ENCODE results near the gene ROGDI.
A peak's percentile ranks its signal among the peaks of the same experiment; 100 is the strongest.

ROGDI gene

DNA sequence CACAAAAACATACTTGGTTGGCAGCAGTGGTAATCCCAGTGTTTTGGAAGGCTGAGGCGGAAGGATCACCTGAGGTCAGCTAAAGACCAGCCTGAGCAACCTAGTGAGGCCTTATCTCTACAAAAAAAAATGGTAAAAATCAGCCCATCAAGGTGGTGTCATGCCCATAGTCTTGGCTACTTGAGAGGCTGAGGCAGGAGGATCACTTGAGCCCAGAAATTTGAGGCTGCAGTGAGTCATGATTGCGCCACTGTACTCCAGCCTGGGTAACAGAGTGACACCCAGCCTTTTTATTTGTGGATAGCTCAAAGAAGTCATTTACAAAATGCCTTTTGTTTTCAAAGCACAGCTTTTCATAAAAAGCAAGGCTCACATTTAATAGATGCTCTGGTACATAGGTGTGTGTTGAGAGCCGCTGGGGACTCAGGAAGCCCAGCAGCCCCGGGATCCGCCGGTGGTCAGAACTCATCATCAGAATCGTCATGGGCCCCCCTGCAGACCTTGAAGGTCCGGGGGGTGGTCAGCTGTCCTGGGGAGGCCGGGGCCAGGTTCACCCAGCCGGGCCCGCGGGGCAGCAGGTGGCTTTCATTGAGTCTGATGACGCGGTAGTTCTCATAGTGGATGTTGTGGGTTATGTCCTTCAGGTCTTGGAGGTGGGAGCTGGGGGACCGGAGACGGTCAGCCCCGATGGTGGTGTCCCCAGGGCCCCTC, 24.9 kb downstream of the ROGDI start:
- TF ChIP-seq GATA1 (IDR thresholded peaks at IDR 0.05; ENCODE audit: low read depth, low read length) (no peak), POLR2A (IDR thresholded peaks at IDR 0.05; ENCODE audit: low read length) (no peak)
- no peak for DNase-seq

DNA sequence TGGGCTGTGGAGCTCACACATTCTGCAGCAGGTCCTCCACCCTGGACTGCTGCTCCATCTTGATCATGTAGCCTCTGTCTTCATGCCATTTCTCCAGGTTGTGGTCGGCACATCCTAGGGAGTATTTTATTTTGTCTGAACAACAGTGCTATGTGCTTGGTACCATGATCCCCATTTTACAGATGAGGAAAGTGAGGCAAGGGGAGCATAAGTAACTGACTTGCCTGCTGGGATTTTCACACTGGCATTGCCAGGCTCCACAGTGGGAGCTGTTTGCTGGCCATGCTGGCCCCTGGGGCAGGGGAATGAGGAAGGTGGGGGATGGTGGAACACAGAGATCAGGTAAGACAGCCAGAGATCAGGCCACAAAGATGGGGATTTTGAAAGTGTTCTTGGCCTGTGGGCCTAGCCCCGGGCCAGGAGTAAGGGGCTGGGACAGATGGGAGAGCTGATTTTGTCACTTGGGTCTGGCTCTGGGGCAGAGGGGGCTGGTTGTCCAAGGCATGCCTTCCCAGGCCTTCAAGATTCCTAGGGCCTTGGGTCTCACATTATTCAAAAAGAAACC, 26.2 kb downstream of the ROGDI start:
- no peak for DNase-seq
- TF ChIP-seq GATA1 (IDR thresholded peaks at IDR 0.05; ENCODE audit: low read depth, low read length) (no peak), POLR2A (IDR thresholded peaks at IDR 0.05; ENCODE audit: low read length) (no peak)

DNA sequence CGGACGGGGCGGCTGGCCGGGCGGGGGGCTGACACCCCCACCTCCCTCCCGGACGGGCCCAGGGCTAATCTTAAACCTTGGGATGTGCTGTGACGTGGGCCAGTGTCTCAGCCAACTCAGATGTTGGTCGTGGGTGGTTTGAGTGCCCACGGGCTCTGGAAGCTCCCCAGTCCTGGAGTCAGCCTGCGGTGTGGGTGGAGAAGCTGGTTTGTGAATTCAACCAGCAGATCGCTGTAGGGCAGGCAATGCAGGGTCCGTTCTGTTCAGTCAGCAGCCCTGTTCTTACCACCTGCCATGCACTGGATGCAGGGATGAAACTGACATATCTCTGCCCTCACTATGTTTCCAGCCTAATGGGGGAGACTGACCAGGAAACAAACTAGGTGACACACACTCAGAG, 27.4 kb downstream of the ROGDI start:
- no peak for DNase-seq
- no peak for TF ChIP-seq GATA1 (IDR thresholded peaks at IDR 0.05; ENCODE audit: low read depth, low read length)
- TF ChIP-seq POLR2A (IDR thresholded peaks at IDR 0.05; ENCODE audit: low read length), result no peak

DNA sequence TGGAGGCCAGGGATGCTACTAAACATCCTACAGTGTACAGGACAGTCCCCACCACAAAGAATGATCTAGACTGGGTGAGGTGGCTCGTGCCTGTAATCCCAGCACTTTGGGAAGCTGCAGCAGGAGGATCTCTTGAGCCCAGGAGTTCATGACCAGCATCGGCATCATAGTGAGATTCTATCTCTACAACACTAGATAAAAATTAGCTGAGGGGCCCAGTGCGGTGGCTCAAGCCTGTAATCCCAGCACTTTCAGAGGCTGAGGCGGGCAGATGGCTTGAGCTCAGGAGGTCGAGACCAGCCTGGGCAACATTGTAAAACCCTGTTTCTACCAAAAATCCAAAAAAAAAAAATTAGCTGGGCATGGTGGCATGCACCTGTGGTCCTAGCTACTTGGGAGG, 30.1 kb downstream of the ROGDI start:
- DNase-seq, result no peak
- TF ChIP-seq POLR2A (IDR thresholded peaks at IDR 0.05; ENCODE audit: low read length) (no peak), GATA1 (IDR thresholded peaks at IDR 0.05; ENCODE audit: low read depth, low read length) (no peak)

DNA sequence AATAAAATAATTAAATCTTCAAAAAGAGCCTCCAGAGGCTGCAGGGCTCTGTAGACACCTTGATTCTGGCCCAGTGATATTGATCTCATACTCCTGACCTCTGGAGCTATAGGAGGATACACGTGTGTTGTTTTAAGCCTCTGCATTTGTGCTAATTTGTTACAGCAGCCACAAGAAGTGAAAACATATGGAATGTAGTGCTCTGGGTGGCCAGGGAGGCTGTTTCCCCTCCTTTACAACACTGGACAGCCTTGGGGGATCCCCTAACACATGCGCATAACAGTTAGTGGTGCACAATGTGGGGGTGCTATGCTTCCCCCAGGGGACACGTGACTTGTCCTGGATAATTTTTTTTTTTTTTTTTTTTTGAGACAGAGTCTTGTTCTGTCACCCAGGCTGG, 30.8 kb downstream of the ROGDI start:
- DNase-seq, result no peak
- TF ChIP-seq GATA1 (IDR thresholded peaks at IDR 0.05; ENCODE audit: low read depth, low read length), result no peak

DNA sequence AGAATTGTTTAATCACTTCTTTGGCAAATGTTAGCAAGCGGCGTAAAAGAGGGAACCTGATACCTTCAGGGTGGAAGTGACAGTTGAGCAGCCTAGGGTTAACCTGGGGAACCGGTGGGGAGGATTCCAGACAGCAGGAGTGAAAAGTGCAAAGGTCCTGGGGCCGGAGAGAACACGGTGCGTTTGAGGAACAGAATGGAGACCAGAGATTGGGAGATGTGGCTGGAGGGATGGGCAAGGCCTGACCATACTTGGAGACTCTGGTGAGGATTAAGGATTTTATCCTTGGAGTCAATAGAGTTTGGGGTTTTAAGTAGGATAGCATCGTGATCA, 33.2 kb downstream of the ROGDI start:
- TF ChIP-seq POLR2A (IDR thresholded peaks at IDR 0.05; ENCODE audit: low read length) (no peak), GATA1 (IDR thresholded peaks at IDR 0.05; ENCODE audit: low read depth, low read length) (no peak)
- DNase-seq, result no peak

DNA sequence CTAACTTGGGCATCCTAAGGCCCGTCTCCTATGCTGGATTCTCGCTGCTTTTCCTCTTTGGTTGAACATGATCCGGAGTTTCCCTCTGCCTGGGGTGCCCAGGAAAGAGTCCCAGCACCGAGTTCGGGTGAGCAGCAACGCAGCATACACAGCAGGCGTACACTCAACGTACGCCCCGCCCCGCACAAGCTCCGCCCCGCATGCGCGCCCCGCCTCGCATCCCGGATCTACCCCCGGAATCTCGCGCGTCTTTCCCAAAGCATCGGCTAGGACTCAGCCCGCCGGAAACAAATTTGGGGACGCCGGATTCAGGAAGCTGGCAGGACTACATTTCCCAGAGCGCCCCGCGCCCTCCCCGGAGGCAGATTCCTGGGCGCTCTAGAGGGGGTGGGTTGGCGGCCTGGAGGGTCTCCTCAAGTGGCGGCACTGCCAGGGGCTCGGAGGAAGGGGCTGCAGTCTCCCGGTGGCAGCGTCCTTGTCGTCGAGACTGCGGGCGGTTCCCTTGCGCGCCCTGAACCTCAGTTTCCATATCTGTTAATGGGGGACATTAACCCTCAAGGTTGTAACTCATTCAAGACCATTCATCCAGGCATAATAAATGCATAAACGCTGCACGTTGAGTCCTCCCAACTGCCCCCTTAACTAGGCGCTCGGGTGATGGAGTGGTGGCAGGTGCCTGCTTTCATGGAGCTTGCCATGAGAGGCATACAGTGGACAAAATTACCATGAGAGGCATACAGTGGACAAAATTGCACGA, 33.7 kb downstream of the ROGDI start:
- peak; percentile 92 for DNase-seq
- TF ChIP-seq POLR2A (IDR thresholded peaks at IDR 0.05; ENCODE audit: low read length) (peak; percentile 55), GATA1 (IDR thresholded peaks at IDR 0.05; ENCODE audit: low read depth, low read length) (no peak)

DNA sequence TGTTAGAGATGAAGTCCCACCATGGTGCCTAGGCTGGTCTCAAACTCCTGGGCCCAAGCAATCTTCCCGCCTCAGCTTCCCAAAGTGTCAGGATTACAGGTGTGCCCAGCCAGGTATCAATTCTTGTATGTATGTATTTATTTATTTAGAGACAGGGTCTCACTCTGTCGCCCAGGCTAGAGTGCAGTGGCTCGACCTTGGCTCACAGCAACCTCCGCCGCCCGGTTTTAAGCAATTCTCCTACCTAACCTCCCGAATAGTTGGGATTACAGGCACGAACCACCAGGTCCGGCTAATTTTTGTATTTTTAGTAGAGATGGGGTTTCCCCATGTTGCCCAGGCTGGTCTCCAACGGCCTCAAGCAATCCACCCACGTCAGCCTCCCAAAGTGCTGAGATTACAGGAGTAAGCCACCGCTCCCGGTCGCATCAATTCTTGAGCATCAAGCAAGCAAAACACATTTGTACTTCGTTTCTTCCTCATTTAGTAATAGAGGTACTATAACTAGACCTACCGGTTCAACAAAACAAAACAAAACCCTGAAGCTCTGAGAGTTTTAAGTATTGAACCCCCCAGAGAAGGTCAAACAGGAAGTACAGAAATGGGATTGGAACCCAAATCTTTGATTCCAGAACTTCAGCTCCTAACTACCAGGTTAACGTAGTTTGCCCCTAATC, 34.4 kb downstream of the ROGDI start:
- TF ChIP-seq POLR2A (IDR thresholded peaks at IDR 0.05; ENCODE audit: low read length), result no peak
- TF ChIP-seq GATA1 (IDR thresholded peaks at IDR 0.05; ENCODE audit: low read depth, low read length), result no peak
- DNase-seq, result peak; percentile 50 to 61

DNA sequence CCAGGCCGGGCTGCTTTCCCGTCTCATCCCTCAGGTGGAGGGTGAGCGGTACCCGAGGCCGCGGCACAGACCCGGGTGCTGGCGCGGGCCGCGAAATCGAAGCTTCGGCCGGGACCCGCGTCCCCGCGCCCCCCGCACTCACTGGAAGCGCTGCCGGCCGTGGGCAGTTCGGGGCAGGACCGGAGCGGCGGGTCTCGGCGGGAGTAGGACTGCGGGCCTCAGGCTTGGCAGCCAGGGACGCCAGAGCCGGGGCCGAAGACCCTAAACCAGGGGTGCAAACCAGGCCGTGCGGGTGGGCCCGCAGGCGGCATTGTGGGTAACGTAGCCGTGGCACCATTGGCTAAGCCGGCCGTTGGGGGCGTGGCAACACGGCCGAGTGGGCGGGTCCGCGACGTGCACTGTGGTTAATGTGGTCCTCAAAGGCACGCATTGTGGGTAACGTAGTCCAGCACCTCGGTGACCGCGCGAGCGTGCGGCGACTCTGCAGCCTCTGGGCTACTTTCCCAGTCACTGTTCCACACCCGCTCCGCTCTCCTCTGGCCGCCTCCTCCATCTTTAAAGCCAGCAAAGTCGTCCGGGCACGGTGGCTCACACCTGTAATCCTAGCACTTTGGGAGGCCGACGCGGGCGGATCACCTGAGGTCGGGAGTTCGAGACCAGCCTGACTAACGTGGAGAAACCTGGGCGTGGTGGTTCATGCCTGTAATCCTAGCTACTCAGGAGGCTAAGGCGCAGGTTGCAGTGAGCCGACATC, 35.4 kb downstream of the ROGDI start, which contains the start of gene ZNF500:
TSS of gene ZNF500 (minus strand) at position 288 of the 754 bp plus-strand sequence. CDS start 1,184 bp downstream, outside the sequence.
- peak; percentile 66 for TF ChIP-seq POLR2A (IDR thresholded peaks at IDR 0.05; ENCODE audit: low read length)
- TF ChIP-seq GATA1 (IDR thresholded peaks at IDR 0.05; ENCODE audit: low read depth, low read length), result no peak
- DNase-seq, result peak; percentile 96 to 98

DNA sequence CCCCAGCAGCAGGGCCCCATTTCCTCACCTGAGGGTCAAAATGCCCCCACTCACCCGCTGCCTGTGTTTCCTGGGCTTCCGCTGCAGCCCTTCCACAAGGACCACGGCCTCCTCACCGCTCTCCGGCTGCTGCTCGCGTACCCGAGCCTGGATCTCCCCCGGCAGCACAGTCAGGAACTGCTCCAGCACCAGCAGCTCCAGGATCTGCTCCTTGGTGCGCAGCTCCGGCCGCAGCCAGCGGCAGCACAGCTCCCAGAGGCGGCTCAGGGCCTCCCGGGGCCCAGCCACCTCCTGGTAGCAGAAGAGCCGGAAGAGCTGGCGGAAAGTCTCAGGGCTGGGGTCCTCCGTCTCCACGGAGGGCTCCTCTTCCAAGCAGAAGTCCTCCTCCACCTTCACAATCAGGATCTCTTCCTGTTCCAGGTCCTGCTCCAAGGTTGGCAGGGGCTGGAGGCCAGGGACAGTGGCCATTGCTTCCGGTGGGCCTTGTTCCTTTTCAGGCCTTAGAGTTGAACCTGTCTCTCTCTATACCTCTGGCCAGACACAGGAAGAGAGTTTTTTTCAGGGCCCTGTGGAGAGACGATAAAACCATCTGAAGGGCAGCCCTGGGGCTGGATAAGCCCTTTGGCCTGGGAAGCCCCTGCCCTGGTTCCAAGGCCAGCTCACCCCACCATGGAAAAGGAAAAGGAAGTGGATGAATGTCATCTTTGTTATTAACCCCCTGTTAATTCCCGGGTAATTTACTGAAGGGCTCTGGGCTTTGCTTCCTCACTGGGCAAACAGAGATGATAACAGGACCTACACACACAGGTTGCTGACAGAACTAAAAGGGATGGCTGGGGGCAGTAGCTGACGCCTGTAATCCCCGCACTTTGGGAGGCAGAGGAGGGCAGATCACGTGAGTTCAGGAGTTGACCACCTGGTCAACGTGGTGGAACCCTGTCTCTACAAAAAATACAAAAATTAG, 36.6 kb downstream of the ROGDI start:
- TF ChIP-seq GATA1 (IDR thresholded peaks at IDR 0.05; ENCODE audit: low read depth, low read length) (no peak), POLR2A (IDR thresholded peaks at IDR 0.05; ENCODE audit: low read length) (no peak)
- no peak for DNase-seq

DNA sequence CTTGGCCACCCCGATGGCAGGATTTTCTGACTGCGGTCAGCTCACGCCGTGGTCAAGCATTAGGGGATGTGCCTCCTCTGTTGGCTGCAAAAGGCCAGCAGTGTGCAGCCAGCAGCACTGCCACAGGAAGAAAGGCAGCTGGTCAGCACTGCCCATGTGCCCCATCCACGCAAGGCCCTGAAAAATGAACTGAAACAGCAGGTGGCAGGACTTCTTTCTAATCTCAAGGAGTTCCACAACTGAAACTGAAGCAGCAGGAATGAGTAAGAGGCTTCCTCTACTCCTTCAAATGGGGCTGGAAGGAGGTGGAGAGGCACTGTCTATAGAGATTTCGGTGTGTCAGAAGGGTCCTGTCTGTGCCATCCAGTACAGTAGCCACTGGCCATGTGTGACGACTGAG, 38.6 kb downstream of the ROGDI start:
- DNase-seq, result no peak

DNA sequence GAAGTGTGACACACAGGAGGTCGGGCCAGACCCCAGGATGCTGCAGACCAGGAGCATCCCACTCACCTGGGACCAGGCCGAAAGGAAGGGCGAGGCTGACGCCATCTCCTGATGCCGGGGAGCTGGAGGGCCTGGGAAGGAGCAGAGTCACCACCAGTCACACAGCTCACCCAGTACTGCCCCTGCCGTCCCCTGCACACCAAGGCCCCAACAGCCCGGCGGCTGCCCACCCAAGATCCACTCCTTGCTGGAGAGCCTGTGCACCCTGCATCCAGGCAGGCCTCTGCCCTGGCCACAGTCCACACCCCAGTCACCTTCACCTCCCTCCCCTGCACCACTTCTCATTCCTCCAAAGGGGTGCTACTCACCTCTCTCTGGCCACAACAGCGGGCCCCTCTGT, 40.2 kb downstream of the ROGDI start:
- no peak for DNase-seq
- TF ChIP-seq GATA1 (IDR thresholded peaks at IDR 0.05; ENCODE audit: low read depth, low read length), result no peak
- no peak for TF ChIP-seq POLR2A (IDR thresholded peaks at IDR 0.05; ENCODE audit: low read length)

More for the DNA sequence above, 38.6 kb downstream of the ROGDI start:
- no peak for TF ChIP-seq GATA1 (IDR thresholded peaks at IDR 0.05; ENCODE audit: low read depth, low read length)
- no peak for TF ChIP-seq POLR2A (IDR thresholded peaks at IDR 0.05; ENCODE audit: low read length)

Data from erythroblast (primary cell).